ENCODE data around the gene MTCL3. TPM values are rescaled to one million over a fixed set of nuclear protein-coding genes. Genes with fewer than 3 reads are reported as not detected.

Gene MTCL3

Small RNA genes lying within 50 kb of the gene (small RNA-seq; reads per million reads assigned to genes)
- gene KIAA0408 (ENCODE audit: low replicate concordance) = 0.17 reads per million

Other genes with a start within 250 kb of the MTCL3 start
- 126 TPM for gene ECHDC1, start 175.7 kb downstream of the MTCL3 start, total RNA-seq
- 25.9 TPM for gene KIAA0408, start 59.9 kb downstream of the MTCL3 start, total RNA-seq
- gene C6orf58, start 57.8 kb upstream of the MTCL3 start, total RNA-seq = 0.20 TPM

Data from skin of body (tissue), 2 donors.